Measurements from ENCODE around the gene HDAC5.
"Not testable (repeated sequence)": the region's sequence is repeated elsewhere in the genome, so short reads cannot be mapped to it uniquely, and the experiment has no call there.

The HDAC5 gene

DNA sequence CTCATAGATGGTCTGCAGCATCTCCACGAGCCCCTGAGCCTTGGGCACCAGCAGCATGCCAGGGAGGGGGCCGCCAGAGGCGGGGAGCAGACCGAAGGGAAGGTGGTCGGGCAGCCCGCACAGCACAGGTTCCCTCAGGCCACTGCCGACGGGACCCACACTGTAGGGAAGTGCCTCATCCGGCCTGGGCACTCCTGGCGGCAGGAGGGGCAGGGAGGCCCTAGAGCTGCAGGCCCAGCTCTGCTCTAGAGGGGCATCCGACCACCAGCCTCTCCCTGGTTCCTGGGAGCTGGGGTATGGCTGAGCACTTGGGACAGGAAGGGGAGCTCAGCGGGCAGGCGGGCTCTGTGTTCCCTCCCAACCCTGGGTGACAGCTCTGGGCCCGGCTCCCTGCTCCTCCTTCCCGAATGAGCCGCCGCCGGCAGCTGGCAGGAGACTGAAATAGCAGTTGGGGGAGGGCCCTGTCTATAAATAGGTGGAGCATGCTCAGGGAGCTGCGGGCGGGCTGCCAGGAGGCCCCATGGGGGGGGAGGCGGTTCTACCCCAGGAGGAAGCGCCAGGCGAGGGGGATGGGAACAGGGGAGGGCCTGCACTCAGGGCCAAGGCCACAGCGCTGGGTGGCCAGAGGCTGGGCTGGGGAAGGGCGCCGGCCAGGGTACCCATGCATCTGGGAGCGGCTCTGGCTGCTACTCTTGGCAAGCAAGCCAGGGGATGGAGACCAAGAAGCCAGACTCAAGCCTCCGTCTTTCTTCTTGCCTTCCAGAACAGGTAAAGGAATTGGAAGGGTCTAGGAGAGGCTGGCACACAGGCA lies 12.4 kb downstream of the HDAC5 start:
- DNase-seq (ENCODE audit: low spot score), result peak; percentile 85

DNA sequence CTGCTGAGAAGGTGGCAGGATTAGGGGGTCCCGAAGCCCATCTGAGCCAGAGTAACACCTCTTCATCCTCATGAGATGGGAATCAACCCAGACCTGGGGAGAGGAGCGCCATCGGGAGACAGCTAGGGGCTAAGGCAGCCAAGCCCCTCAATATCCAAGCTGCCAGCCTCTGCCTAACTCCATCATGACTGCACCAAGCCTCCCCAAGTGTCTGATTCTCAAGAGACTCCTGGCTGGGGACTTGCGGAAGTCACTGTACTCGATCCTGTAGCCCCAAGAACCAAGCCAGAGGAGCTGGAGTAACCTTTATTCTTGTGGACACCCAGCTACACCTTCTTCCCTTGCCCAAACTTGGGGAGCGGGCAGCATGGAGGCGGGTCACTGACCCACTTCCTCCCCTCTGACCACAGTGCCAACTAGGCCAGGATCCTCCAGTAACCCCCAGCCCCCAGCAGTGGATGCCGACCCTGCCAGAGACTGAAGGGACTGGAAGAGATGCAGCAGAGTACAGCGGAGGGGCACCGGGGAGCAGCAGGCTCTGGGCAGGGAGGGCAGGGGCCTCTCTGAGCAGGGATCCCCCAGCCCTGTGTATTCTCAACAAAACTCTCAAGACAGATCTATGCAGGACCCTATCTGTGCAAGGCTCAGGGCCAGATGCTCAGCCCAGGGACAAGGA lies 13.3 kb downstream of the HDAC5 start:
- no peak for DNase-seq (ENCODE audit: low spot score)

DNA sequence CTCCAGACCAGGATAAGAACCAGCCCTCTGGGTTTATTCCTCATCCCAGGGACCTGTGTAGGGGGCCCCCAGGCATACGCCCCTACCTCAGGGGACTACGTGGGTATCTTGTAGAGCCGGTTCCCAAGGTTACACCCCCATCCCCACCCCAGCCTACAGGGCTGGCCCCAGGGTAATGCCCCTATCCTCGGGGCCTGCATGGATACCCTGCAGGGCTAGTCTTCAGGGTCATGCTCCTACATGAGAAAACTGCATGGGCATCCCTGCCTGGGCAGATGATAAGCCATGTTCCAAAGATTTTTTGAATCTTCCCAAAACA lies 14.2 kb downstream of the HDAC5 start:
- no peak for DNase-seq (ENCODE audit: low spot score)

DNA sequence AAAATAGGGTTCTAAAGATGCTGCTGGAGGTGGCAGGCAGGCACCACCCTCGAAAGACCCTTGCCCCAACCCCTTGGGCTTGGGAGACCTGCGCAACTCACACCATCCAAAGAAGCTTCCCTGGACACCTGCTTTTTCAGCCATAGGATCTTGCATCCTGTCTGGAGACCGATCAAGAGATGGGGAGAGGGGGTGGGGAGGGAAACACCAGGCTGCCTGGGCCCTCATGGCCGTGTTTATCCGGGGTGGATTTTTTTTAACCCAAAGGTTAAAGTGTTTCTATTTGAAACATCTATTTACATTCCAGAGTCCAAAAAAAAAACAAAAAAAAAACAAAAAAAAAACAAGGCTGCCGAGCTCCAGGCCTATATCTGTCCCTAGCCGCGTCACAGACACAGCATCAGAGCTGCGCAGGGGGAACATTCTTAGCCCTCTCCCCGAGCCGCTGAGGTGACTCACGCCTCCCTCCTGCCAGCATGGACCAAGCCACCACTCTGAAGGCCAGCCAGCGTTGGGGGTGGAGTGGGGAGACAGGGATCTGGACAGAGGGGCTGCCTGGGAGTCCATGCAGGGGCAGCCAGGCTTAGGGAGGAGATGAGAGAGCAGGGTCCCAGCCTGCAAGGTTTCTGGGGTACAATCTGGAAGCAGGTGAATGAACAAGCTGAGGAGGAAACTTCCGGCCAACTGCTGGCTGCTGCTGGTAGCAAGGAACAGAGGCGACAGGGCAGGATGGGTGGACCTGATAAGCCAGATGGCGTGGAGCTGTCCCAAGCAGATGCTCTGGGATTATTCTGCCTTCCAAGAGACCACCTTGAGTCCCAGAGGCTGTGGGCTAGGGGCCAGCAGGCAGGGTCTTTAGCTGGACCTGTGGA lies 14.8 kb downstream of the HDAC5 start:
- DNase-seq (ENCODE audit: low spot score), result peak; percentile 70

DNA sequence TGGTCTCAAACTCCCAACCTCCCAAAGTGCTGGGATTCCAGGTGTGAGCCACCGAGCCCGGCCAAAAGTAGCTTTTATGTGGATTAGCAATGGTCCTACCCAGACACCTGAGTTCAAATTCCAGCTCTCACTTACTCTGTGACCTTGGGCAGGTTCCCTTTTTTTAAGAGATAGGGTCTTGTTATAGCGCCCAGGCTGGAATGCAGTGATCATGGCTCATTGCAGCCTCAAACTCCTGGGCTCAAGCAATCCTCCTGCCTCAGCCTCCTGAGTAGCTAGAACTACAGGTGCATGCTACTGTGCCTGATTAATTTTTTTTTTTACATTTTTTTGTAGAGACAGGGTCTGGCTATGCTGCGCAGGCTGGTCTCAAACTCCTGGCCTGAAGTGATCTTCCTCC lies 16.6 kb downstream of the HDAC5 start:
- DNase-seq (ENCODE audit: low spot score), result no peak

DNA sequence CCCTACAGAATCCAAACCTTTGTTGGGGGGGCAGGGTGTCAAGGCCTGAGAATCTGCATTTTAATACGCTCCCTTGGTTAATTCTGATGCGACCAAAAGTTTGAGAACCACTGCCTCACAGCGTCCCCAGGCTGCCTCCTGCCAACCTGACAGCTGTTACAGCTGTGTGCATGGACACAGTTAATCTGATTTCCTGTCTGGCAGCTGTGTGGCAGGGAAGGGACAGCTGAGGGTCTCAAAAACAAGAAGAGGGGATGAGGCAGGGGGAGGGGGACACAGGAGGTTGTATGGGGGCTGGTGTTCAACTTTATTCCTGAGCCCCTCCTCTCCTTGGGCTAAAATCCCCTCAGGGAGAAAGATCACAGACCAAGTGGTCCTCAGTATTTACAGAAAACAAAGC lies 17.5 kb downstream of the HDAC5 start:
- no peak for DNase-seq (ENCODE audit: low spot score)

DNA sequence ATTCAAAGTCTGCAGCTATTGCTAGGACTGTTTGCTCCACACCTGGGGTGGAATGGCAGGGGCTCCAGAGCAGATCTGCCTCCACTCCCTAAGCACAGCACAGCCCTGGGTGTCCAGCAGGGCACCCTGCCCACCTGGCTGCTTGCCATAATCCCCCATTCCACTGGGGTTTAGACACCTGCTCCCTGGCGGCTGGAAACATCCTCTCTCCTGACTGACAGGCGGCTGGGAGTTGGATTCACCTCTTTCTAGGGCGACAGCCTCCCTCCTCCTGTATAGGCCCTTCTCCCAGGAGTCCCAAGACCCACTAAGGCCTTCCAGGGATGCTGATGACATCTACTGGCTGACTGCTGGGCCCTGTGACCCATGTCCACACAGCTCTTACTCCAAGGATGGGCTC lies 18.0 kb downstream of the HDAC5 start:
- DNase-seq (ENCODE audit: low spot score), result no peak

DNA sequence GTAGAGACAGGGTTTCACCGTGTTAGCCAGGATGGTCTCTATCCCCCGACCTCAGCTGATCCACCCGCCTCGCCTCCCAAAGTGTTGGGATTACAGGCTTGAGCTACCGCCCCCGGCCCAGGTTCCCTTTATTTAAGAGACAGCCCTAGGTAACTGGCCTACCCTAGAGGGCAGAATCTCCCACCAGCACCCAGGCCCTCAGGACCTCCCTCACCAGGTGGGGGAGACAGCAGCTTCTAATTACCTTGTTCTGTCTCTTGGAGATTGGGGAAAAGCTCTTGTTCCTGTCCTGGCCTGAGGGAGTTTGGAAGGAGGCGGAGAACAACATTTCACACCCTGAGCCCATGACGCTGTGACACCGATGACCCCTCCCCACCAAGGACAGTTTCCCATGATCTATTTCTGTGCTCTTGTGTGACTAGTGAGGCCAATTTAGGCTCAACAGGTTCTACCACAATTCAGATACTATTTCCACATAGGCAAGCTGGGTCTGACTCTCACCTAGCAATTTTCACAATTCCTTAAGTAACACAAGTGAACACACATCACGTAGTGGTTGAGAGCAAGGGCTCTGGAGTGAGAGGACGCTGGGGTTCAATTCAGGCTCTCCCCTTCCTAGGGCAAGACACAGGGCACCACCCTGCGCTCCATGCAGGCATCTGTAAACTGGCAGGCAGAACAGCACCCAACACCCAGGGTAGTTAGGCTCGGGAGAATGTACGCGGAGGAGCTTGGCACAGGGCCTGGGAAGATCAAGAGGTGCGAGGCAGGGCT lies 20.4 kb downstream of the HDAC5 start:
- no peak for DNase-seq (ENCODE audit: low spot score)

DNA sequence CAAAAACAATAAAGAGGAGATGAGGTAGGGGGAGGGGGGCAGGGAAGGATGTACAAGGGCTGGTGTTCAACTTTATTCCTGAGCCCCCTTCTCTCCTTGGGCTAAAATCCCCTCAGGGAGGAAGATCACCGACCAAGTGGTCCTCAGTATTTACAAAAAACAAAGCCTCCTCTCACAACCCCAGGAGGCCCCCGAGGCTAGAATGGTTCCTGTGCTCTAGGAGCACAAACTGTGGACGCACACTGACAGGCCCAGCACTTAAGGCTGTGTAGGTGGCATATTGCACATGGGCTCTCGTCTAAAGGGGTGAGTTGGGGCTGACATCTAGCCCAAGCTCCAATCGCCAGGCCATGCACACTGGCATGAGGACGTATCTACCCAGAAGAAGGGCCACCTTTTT lies 21.6 kb downstream of the HDAC5 start:
- not testable (repeated sequence) for DNase-seq (ENCODE audit: low spot score)

DNA sequence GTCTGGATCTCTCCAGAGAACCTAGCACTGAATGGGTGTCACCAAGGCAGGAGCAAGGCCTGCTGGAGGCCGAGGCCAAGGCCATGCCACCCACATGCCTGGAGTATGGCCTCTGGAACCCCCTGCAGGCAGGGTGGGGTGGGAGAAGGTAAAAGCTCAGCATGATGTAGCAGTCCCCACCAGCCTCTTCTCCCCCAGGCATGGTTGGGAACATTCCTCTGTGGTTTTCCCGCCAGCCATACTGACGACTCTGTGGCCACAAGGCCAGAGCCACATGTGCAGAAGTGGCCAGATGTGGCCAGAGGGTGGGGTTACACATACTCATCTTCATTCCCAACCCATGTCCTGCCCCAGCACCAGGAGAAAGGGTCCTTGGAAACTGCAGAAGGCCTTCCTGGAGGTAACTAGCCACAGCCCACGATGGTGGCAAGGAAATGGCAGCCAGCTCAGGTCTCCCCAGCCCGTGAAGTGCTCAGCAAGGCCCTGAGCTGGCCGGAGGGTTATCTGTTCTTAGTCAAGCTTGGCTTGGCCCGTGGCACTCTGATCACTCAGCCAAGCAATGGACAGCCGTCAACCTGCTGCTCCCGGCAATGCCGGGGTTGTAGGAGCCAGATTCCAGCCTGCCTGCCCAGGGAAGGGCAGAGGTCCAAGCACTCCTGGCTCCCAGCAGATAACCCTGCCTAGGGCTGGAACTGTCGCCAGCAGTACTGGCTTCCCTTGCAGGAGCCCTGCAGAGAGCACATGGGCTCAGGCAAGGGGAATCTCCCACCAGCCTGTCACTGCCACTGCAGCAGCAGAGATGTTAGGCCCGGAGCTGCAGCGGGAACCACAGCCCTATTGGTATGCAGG lies 26.1 kb downstream of the HDAC5 start:
- DNase-seq (ENCODE audit: low spot score), result no peak

DNA sequence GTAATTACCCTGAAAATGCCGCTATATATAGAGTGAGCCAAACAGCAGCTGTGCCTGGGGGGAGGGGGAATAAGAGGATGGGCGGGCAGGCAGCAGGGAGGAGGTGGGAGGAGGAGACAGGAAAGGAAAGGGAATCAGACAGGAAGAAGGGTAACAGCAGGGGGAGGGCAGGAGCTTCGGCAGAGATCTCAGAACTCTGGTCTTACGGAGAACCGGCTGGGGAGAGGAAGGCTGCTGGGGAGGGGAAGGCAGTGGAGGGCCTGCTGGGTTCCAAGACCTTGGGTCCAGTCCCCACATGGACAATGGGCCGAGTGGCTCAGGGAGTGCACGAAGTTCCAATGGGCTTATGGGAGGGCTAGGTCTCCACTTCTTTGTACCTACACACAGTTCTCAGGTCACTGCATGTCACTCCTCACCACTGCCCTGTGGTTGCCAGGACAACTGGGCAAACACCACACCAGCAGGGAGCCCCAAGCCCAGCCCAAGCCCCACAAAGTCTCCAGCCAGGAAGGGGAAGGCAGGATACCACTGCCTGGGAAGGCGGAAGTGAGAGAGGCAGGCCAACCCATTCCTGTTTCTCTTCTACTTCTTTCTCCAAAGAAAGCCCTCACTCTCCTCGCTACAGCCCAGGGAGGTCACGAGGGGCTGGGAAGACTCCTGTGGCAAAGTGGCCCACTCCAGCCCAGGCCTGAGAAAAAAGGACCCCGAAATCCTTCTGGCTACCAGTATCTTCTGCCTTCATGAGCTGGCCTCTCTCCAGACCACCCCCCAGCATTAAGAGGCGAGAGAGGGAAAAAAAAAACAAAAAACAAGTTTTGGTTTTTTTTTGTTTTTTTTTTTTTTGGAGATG lies 27.6 kb downstream of the HDAC5 start:
- DNase-seq (ENCODE audit: low spot score), result peak; percentile 91

DNA sequence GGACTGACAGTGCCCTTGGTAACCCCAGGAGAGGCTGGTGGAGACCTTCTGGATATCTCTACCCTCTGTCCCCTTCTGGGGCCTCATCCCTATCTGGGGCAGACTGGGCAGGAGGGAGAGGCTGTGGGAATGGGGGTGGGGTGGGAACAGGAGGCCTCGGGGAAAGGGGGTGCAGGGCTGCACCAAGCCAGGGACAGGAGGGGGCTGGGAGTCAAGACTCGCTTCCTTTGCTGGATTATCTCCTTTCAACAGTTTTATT lies 28.1 kb downstream of the HDAC5 start:
- DNase-seq (ENCODE audit: low spot score), result no peak

DNA sequence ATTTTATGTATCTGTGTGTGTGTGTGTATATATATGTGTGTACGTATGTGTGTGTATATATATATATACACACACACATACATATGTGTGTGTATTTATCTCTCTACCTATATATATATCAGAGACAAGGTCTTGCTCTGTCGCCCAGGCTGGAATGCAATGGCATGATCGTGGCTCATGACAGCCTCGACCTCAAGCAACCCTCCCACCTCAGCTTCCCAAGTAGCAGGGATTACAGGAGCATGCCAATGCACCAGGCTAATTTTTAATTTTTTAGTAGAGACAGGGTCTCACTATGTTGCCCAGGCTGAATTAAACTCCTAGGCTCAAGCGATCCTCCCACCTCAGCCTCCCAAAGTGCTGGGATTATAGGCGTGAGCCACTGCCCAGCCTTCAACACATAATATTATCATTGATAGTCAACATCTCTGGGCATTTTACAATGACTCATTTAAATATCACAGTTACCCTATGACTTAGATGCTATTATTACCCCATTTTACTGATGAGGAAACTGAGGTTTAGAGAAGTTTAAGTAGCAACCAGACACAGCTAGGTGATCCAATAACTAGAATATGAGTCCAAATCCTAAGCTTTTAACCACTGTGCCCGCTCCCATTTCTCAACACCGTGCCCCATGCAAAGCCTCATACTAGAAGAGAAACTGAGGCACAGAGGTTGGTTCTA lies 28.6 kb downstream of the HDAC5 start:
- no peak for DNase-seq (ENCODE audit: low spot score)

DNA sequence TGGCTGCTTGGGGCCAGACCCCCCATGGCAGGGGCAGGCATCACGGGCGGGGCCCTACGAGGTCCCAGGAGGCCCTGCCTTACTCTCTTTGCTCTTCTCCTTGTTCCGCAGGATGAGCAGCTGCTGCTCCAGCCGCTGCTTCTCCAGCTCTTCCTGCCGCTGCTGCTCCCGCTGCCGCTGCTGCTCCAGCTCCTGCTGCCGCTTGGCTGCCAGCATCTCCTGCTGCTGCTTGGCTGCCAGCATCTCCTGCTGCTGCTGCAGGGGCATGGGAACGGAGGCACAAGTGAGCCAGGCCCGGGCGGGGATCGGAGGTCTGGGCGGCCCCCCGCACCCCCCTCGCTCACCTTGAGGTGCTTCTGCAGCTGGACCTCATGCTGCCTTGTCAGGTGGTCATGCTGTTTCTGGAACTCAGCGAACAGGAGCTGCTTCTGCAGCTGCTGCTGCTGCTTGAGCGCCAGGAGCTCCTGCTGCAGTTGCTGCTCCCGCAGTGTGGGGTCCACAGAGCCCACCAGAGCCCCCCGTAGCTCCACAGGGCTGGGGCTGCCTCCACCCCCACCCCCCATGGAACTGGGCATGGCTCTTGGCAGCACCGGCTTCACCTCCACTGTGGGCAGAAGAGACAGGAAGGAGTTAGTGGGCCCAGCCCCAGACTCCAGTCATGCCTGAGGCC lies 30.1 kb downstream of the HDAC5 start:
- DNase-seq (ENCODE audit: low spot score), result no peak

DNA sequence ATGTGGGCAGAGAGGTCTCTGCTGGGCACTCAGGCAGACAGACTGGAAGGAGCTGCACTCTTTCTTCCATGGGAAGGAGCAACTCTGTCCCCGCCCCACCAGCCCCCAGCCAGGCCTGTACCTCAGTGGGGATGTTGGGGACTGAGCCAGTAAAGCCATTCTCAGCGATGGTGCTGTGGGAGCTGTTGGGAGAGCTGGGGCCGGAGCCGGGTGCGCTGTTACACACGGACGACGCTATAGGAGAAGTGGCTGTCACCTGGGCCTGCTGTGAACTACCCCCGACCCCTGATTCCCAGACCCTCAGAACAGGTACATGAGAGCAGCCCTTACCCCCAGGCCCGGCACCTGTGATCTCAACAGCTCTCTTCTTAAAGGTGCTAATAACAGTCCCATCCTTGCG lies 31.4 kb downstream of the HDAC5 start:
- DNase-seq (ENCODE audit: low spot score), result no peak

DNA sequence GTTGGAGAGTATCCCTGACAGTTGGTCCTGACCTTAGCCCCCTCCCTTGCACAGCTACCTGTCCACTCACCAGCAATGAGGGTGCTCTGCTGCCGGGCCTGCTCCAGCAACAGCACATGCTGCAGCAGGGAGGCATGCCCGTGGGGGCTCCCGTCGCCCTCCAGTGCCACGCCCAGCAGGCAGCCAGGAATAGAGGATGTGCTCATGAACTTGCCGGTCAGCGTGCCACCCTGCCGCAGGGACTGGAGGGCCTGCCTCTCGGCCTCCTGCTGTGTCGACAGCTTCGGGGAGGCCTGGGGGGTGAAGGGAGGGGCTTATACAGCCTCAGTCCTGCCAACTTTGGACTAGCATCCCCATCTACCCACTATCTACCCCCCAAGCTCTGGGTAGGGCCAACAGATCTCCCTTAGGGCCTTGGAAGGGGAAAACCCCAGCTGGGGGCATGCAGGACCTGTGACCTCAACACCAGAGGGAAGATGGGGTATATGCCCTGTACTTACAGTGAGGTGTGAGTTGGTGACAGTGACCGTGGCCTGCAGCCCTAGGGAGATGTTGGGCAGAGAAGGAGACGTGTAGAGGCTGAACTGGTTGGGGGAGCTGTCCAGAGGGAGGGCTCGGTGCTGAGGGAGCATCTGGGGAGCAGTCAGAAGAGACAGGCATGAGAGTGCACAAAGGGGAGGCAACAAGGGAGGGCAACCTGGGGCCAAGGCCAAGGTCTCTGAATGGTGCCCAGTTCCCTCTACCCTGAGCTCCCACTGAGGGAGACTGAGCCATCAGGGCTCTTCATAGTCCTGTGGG lies 32.0 kb downstream of the HDAC5 start:
- no peak for DNase-seq (ENCODE audit: low spot score)

DNA sequence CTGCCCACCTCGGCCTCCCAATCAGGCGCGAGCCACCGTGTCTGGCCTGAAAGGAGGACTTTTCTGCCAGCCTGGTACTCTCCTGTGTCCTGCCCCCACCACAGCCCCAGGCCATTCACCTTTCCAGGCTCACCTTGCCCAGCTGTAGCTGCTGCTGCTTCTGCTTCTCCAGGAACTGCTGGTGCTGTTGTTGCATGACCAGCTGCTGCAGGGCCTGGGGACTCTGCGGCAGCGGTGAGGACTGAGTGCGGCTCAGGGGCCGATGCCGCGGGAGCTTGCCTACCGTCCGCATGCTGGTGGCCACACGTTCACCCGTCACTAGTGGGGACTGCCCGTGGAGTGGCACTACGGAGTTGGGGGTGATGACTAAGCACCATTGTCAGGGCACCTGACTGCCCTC lies 35.2 kb downstream of the HDAC5 start:
- DNase-seq (ENCODE audit: low spot score), result no peak

DNA sequence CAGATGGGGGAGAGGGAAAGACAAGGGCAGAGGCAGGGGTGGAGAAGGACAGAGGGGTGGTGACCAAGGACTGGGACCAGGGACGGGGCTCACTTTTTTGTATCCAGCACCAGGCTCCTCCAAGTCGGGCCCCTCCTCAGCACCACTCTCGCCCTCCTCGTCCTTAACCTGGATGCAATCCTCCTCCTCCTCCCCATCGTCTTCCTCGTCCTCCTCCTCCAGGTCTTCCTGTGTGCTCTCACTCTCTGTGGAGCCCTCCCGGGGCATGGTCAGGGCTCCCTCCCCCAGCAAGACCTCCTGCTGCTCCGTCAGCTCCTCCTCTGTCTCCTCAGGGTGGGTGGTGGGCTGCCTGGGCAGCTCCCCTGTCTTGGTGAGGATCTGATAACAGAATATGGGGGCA lies 36.1 kb downstream of the HDAC5 start:
- no peak for DNase-seq (ENCODE audit: low spot score)
